Neuronal stem cell (in vitro differentiated cells): Measurements from ENCODE around the gene PKHD1.

ENCODE experiments used
- DNase-seq: peaks from one replicate; pipeline ENCODE4 v3.0.0-alpha.2; 2013; ENCODE audit warnings: low spot score
- H2AFZ ChIP-seq: one replicate; pipeline ENCODE4 v1.6.1; 2013; ENCODE audit warnings: mild to moderate bottlenecking, low read length, inconsistent platforms
- H2AK5ac ChIP-seq: 2 replicates; pipeline ENCODE4 v1.6.1; 2013; ENCODE audit warnings: low read depth, mild to moderate bottlenecking, inconsistent platforms, low read length, moderate library complexity, mixed read lengths
- H2BK120ac ChIP-seq: 2 replicates; pipeline ENCODE4 v1.6.1; 2013; ENCODE audit warnings: low read depth, mild to moderate bottlenecking, inconsistent platforms, low read length, moderate library complexity, mixed read lengths
- H2BK12ac ChIP-seq: one replicate; pipeline ENCODE4 v1.6.1; 2013; ENCODE audit warnings: low read length, inconsistent platforms
- H2BK15ac ChIP-seq: 2 replicates; pipeline ENCODE4 v1.6.1; 2013; ENCODE audit warnings: mild to moderate bottlenecking, low read length, inconsistent platforms, mixed read lengths
- H2BK5ac ChIP-seq: one replicate; pipeline ENCODE4 v1.6.1; 2013; ENCODE audit warnings: inconsistent platforms, mild to moderate bottlenecking, low read length, moderate library complexity
- H3K14ac ChIP-seq: one replicate; pipeline ENCODE4 v1.6.1; 2013; ENCODE audit warnings: low read length, inconsistent platforms
- H3K18ac ChIP-seq: 2 replicates; pipeline ENCODE4 v1.6.1; 2013; ENCODE audit warnings: low read length, inconsistent platforms
- H3K23ac ChIP-seq: 2 replicates; pipeline ENCODE4 v1.6.1; 2013; ENCODE audit warnings: low read depth, mild to moderate bottlenecking, mixed read lengths, low read length, inconsistent platforms; ENCODE audit not compliant: poor library complexity
- H3K27ac ChIP-seq: replicated peaks from 3 replicates; pipeline ENCODE4 v1.5.1; 2013; ENCODE audit warnings: low read length, inconsistent platforms
- H3K27me3 ChIP-seq, 3 experiments: 2 replicates each; pipeline ENCODE4 v1.6.1; 2013; ENCODE audit warnings: low read length in 3 of 3, mild to moderate bottlenecking in 2 of 3, inconsistent platforms in 1 of 3, low read depth in 1 of 3, mixed read lengths in 1 of 3, moderate library complexity in 1 of 3; ENCODE audit not compliant: control insufficient read depth in 3 of 3, insufficient read depth in 3 of 3
- H3K36me3 ChIP-seq, 2 donors: replicated peaks in 1 of 2; 2 replicates each; pipeline ENCODE4 v1.6.1; 2013; ENCODE audit warnings: low read length in 2 of 2; ENCODE audit not compliant: control insufficient read depth in 2 of 2, insufficient read depth in 2 of 2
- H3K4ac ChIP-seq: 2 replicates; pipeline ENCODE4 v1.6.1; 2013; ENCODE audit warnings: inconsistent platforms, mild to moderate bottlenecking, low read length, moderate library complexity
- H3K4me1 ChIP-seq, 2 donors: 1 replicate in 1 of 2; 2 replicates in 1 of 2; pipeline ENCODE4 v1.6.1; 2013; ENCODE audit warnings: low read length in 2 of 2, low read depth in 1 of 2; ENCODE audit not compliant: control insufficient read depth in 2 of 2, insufficient read depth in 1 of 2
- H3K4me2 ChIP-seq: one replicate; pipeline ENCODE4 v1.6.1; 2013; ENCODE audit warnings: mild to moderate bottlenecking, low read length, inconsistent platforms; ENCODE audit not compliant: insufficient read depth, poor library complexity, severe bottlenecking
- H3K4me3 ChIP-seq, 2 donors: 2 replicates each; pipeline ENCODE4 v1.5.1; 2013; ENCODE audit warnings: low read length in 2 of 2, mild to moderate bottlenecking in 2 of 2, inconsistent platforms in 1 of 2, moderate library complexity in 1 of 2
- H3K79me1 ChIP-seq: one replicate; pipeline ENCODE4 v1.6.1; 2013; ENCODE audit warnings: low read depth, mild to moderate bottlenecking, inconsistent platforms, low read length, moderate library complexity
- H3K9ac ChIP-seq: one replicate; pipeline ENCODE4 v1.6.1; 2013; ENCODE audit warnings: mild to moderate bottlenecking, low read depth, low read length, inconsistent platforms; ENCODE audit not compliant: poor library complexity
- H3K9me3 ChIP-seq, 2 donors: replicated peaks in 1 of 2; 2 replicates each; pipeline versions ENCODE3 to v1.6.1; 2013; ENCODE audit warnings: low read length in 2 of 2, mild to moderate bottlenecking in 2 of 2, inconsistent platforms in 1 of 2, low read depth in 1 of 2, mixed read lengths in 1 of 2, moderate library complexity in 1 of 2; ENCODE audit not compliant: control insufficient read depth in 2 of 2, insufficient read depth in 1 of 2
- H4K8ac ChIP-seq: one replicate; pipeline ENCODE4 v1.6.1; 2013; ENCODE audit warnings: low read depth, mild to moderate bottlenecking, inconsistent platforms, low read length, moderate library complexity
- H4K91ac ChIP-seq: one replicate; pipeline ENCODE4 v1.6.1; 2013; ENCODE audit warnings: low read length, low read depth, mild to moderate bottlenecking, inconsistent platforms; ENCODE audit not compliant: poor library complexity
- WGBS, 2 donors: extraction: QIAGEN DNeasy Blood & Tissue Kit; methylation state at CpG; one replicate each; pipeline ENCODE4 v1.1.7; 2013; ENCODE audit warnings: missing lambda C conversion rate in 2 of 2, mixed read lengths in 1 of 2; ENCODE audit not compliant: insufficient read length in 2 of 2, insufficient replicate concordance in 1 of 2; ENCODE audit errors: extremely low coverage in 2 of 2; 5-methylcytosine and 5-hydroxymethylcytosine counted together

The PKHD1 gene

GRCh38 chr6:52045033-52045432, 42.4 kb downstream of the PKHD1 start:
- H2AK5ac ChIP-seq, result no peak overlapping the region
- H3K4me2 ChIP-seq, result no peak overlapping the region
- H3K79me1 ChIP-seq, result no peaks in the 10 kb centered on the region
- no peak overlapping the region for H2BK120ac ChIP-seq
- no peak overlapping the region for H2BK15ac ChIP-seq
- H2BK12ac ChIP-seq, result no peak overlapping the region
- H4K91ac ChIP-seq, result no peak overlapping the region
- no peak overlapping the region for H2BK5ac ChIP-seq
- no peak overlapping the region for H3K18ac ChIP-seq
- H2AFZ ChIP-seq, result no peak overlapping the region
- no peak overlapping the region for H4K8ac ChIP-seq
- no peak overlapping the region for H3K4ac ChIP-seq
- no peak overlapping the region for H3K23ac ChIP-seq
- WGBS, 2 donors, result no CpG with 5 or more reads among the region's 5 CpGs
- no peak for DNase-seq
- no peak overlapping the region for H3K14ac ChIP-seq
- no peaks in the 10 kb centered on the region for H3K4me1 ChIP-seq
- no peak overlapping the region for H3K27ac ChIP-seq
- no peaks in the 10 kb centered on the region for H3K27me3 ChIP-seq
- H3K4me3 ChIP-seq, result no peak overlapping the region
- no peaks in the 10 kb centered on the region for H3K9me3 ChIP-seq
- no peak overlapping the region for H3K9ac ChIP-seq
- H3K36me3 ChIP-seq, result no peaks in the 10 kb centered on the region

- H3K4ac ChIP-seq, result no peak overlapping the region
- no peak overlapping the region for H3K18ac ChIP-seq
- no peak overlapping the region for H3K27ac ChIP-seq
- no peaks in the 10 kb centered on the region for H3K36me3 ChIP-seq
- no peak overlapping the region for H4K8ac ChIP-seq
- no peak overlapping the region for H2AFZ ChIP-seq
- no CpG with 5 or more reads among the region's 2 CpGs for WGBS, 2 donors
- no peak overlapping the region for H3K23ac ChIP-seq
- no peak overlapping the region for H2AK5ac ChIP-seq
- H3K4me2 ChIP-seq, result no peak overlapping the region
- no peak overlapping the region for H3K14ac ChIP-seq
- H3K9me3 ChIP-seq, result no peaks in the 10 kb centered on the region
- H3K9ac ChIP-seq, result no peak overlapping the region
- H2BK120ac ChIP-seq, result no peak overlapping the region
- no peak overlapping the region for H2BK15ac ChIP-seq
- H3K4me3 ChIP-seq, result no peak overlapping the region
- no peak overlapping the region for H2BK5ac ChIP-seq
- H4K91ac ChIP-seq, result no peak overlapping the region
- no peak for DNase-seq
- H3K4me1 ChIP-seq, result no peaks in the 10 kb centered on the region
- no peaks in the 10 kb centered on the region for H3K79me1 ChIP-seq
- H3K27me3 ChIP-seq, result no peaks in the 10 kb centered on the region
- H2BK12ac ChIP-seq, result no peak overlapping the region
These were observed 45.1 kb downstream of the PKHD1 start for GRCh38 chr6:52042141-52042885.

GRCh38 chr6:52041134-52041533, 46.3 kb downstream of the PKHD1 start:
- DNase-seq, result no peak
- H3K4ac ChIP-seq, result no peak overlapping the region
- no peak overlapping the region for H2BK120ac ChIP-seq
- no peak overlapping the region for H3K4me3 ChIP-seq
- H2BK12ac ChIP-seq, result no peak overlapping the region
- H3K36me3 ChIP-seq, result no peaks in the 10 kb centered on the region
- no peak overlapping the region for H2BK5ac ChIP-seq
- no peak overlapping the region for H3K9ac ChIP-seq
- H2AK5ac ChIP-seq, result no peak overlapping the region
- no peak overlapping the region for H4K91ac ChIP-seq
- H3K4me1 ChIP-seq, result no peaks in the 10 kb centered on the region
- H2BK15ac ChIP-seq, result no peak overlapping the region
- H3K79me1 ChIP-seq, result no peaks in the 10 kb centered on the region
- H3K18ac ChIP-seq, result no peak overlapping the region
- no peak overlapping the region for H3K27ac ChIP-seq
- H3K9me3 ChIP-seq, result no peaks in the 10 kb centered on the region
- no peak overlapping the region for H4K8ac ChIP-seq
- no peak overlapping the region for H3K14ac ChIP-seq
- H2AFZ ChIP-seq, result no peak overlapping the region
- H3K23ac ChIP-seq, result no peak overlapping the region
- no peak overlapping the region for H3K4me2 ChIP-seq
- no peaks in the 10 kb centered on the region for H3K27me3 ChIP-seq

GRCh38 chr6:52027699-52028098, 59.7 kb downstream of the PKHD1 start:
- Histone ChIP-seq H4K8ac (no peak overlapping the region), H3K27me3 (no peaks in the 10 kb centered on the region), H2AFZ (no peak overlapping the region), H3K9ac (no peak overlapping the region), H2BK5ac (no peak overlapping the region), H3K36me3 (no peaks in the 10 kb centered on the region), H4K91ac (no peak overlapping the region), H2BK15ac (no peak overlapping the region), H3K27ac (no peak overlapping the region), H2AK5ac (no peak overlapping the region), H3K18ac (no peak overlapping the region), H3K9me3 (no peaks in the 10 kb centered on the region), H2BK120ac (no peak overlapping the region), H2BK12ac (no peak overlapping the region), H3K23ac (no peak overlapping the region), H3K79me1 (no peaks in the 10 kb centered on the region), H3K4me1 (no peaks in the 10 kb centered on the region), H3K14ac (no peak overlapping the region), H3K4ac (no peak overlapping the region), H3K4me2 (no peak overlapping the region), H3K4me3 (no peak overlapping the region)
- no peak for DNase-seq
- no CpG with 5 or more reads among the region's 2 CpGs for WGBS, 2 donors
